Breast epithelium (tissue), 3 donors: Measurements from ENCODE around the gene KAT6B.

Experiments
- CTCF ChIP-seq, 3 donors: fragments of 450-650 bp; IDR thresholded peaks; one replicate each; pipeline ENCODE4 v1.5.1; 2016 to 2017; ENCODE audit warnings: antibody characterized with exemption in 3 of 3, mild to moderate bottlenecking in 3 of 3, moderate library complexity in 3 of 3
- POLR2A ChIP-seq: fragments of 450-650 bp; IDR thresholded peaks from one replicate; pipeline ENCODE4 v1.6.1; 2016; ENCODE audit warnings: antibody characterized with exemption, mild to moderate bottlenecking, moderate library complexity
- POLR2AphosphoS5 ChIP-seq, 3 donors: sonication (generic); formaldehyde crosslinking; IDR thresholded peaks; one replicate each; pipeline ENCODE4 v1.6.1; 2017; ENCODE audit warnings: antibody characterized with exemption in 3 of 3

DNA sequence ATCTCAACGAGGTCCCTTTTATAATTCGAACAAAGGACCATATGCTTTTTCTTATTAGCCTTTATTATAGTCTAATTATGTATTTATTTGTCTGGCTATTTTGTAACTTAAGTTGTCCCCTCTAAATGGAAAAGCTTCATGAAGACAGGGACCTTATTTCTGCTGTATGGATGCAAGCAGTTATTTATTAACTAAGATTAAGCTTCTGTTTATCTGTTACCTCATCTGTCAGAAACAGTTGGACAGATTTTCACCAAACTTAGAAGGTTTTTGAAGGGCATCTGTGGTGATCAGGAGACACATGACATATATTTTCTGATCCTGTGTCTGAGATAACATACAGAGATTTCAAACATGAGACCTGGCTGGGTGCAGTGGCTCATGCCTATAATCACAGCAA, 43.2 kb downstream of the KAT6B start:
- TF ChIP-seq POLR2A (no peak), CTCF (IDR thresholded peaks at IDR 0.05) (no peak), POLR2AphosphoS5 (IDR thresholded peaks at IDR 0.05) (no peak)
